ENCODE results near the gene HP1BP3.

DNA sequence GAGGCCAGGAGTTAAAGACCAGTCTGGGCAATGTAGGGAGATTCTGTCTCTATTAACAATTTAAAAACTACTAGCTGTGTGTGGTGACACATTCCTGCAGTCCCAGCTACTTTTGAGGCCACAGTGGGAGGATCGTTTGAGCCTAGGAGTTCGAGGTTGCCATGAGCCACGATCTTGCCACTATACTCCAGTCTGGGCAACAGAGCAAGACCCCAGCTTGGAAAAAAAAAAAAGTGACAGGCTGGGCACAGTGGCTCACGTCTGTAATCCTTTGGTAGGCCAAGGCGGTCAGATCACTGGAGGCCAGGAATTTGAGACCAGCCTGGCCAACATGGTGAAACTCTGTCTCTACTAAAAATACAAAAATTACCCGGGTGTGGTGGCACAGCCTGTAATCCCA, 26.8 kb downstream of the HP1BP3 start:
- TF ChIP-seq, protein P1, sequence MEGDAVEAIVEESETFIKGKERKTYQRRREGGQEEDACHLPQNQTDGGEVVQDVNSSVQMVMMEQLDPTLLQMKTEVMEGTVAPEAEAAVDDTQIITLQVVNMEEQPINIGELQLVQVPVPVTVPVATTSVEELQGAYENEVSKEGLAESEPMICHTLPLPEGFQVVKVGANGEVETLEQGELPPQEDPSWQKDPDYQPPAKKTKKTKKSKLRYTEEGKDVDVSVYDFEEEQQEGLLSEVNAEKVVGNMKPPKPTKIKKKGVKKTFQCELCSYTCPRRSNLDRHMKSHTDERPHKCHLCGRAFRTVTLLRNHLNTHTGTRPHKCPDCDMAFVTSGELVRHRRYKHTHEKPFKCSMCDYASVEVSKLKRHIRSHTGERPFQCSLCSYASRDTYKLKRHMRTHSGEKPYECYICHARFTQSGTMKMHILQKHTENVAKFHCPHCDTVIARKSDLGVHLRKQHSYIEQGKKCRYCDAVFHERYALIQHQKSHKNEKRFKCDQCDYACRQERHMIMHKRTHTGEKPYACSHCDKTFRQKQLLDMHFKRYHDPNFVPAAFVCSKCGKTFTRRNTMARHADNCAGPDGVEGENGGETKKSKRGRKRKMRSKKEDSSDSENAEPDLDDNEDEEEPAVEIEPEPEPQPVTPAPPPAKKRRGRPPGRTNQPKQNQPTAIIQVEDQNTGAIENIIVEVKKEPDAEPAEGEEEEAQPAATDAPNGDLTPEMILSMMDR (IDR thresholded peaks at IDR 0.05; ENCODE audit: poor library complexity, severe bottlenecking) = no peak
- TF ChIP-seq EZH2 (IDR thresholded peaks at IDR 0.05; ENCODE audit: borderline replicate concordance, insufficient read depth, low read length, poor library complexity, severe bottlenecking) (no peak), SMC3 (conservative IDR thresholded peaks at IDR 0.05; ENCODE audit: poor library complexity) (no peak), POLR2AphosphoS5 (IDR thresholded peaks at IDR 0.05) (no peak), RAD21 (conservative IDR thresholded peaks at IDR 0.05) (no peak), TAF1 (IDR thresholded peaks at IDR 0.05; ENCODE audit: low read depth) (no peak), EP300 (conservative IDR thresholded peaks at IDR 0.05; ENCODE audit: poor library complexity, severe bottlenecking) (no peak)
- TF ChIP-seq, protein P2, sequence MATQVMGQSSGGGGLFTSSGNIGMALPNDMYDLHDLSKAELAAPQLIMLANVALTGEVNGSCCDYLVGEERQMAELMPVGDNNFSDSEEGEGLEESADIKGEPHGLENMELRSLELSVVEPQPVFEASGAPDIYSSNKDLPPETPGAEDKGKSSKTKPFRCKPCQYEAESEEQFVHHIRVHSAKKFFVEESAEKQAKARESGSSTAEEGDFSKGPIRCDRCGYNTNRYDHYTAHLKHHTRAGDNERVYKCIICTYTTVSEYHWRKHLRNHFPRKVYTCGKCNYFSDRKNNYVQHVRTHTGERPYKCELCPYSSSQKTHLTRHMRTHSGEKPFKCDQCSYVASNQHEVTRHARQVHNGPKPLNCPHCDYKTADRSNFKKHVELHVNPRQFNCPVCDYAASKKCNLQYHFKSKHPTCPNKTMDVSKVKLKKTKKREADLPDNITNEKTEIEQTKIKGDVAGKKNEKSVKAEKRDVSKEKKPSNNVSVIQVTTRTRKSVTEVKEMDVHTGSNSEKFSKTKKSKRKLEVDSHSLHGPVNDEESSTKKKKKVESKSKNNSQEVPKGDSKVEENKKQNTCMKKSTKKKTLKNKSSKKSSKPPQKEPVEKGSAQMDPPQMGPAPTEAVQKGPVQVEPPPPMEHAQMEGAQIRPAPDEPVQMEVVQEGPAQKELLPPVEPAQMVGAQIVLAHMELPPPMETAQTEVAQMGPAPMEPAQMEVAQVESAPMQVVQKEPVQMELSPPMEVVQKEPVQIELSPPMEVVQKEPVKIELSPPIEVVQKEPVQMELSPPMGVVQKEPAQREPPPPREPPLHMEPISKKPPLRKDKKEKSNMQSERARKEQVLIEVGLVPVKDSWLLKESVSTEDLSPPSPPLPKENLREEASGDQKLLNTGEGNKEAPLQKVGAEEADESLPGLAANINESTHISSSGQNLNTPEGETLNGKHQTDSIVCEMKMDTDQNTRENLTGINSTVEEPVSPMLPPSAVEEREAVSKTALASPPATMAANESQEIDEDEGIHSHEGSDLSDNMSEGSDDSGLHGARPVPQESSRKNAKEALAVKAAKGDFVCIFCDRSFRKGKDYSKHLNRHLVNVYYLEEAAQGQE (IDR thresholded peaks at IDR 0.05; ENCODE audit: borderline replicate concordance) = no peak
